CD14-positive monocyte (primary cell): ENCODE data around the gene MSLN. TPM values are rescaled to one million over a fixed set of nuclear protein-coding genes. Genes with fewer than 3 reads are reported as not detected.
A peak's percentile ranks its signal among the peaks of the same experiment; 100 is the strongest.

Experiments
- DNase-seq, 3 donors: peaks; one replicate each; pipeline ENCODE4 v3.0.0-alpha.2; 2011 to 2022
- H2AFZ ChIP-seq: 2 replicates; pipeline ENCODE4 v1.6.0; 2012; ENCODE audit warnings: mild to moderate bottlenecking, low read depth, low read length, inconsistent platforms; ENCODE audit not compliant: insufficient read depth, poor library complexity, severe bottlenecking
- H3K27ac ChIP-seq, 2 donors: 1 replicate in 1 of 2; 2 replicates in 1 of 2; pipeline ENCODE4 v1.5.1; 2012 to 2013; ENCODE audit warnings: low read length in 2 of 2, control low read depth in 1 of 2, inconsistent platforms in 1 of 2, low read depth in 1 of 2, mild to moderate bottlenecking in 1 of 2
- H3K27me3 ChIP-seq, 2 donors: one replicate each; pipeline versions ENCODE4 v1.6.0 to v1.6.1; 2011 to 2013; ENCODE audit warnings: low read length in 2 of 2; ENCODE audit not compliant: control insufficient read depth in 2 of 2, insufficient read depth in 2 of 2
- H3K36me3 ChIP-seq, 2 donors: replicated peaks in 1 of 2; 1 replicate in 1 of 2; 2 replicates in 1 of 2; pipeline versions ENCODE4 v1.5.1 to v1.6.1; 2012 to 2013; ENCODE audit warnings: low read length in 2 of 2, control low read depth in 1 of 2, inconsistent platforms in 1 of 2, mild to moderate bottlenecking in 1 of 2; ENCODE audit not compliant: insufficient read depth in 2 of 2, control insufficient read depth in 1 of 2
- H3K4me1 ChIP-seq, 2 donors: 1 replicate in 1 of 2; 2 replicates in 1 of 2; pipeline versions ENCODE4 v1.5.1 to v1.6.1; 2012 to 2013; ENCODE audit warnings: low read length in 2 of 2, control low read depth in 1 of 2, inconsistent platforms in 1 of 2, mild to moderate bottlenecking in 1 of 2, moderate library complexity in 1 of 2; ENCODE audit not compliant: insufficient read depth in 2 of 2, control insufficient read depth in 1 of 2
- H3K4me2 ChIP-seq: replicated peaks from 2 replicates; pipeline ENCODE3; 2012; ENCODE audit warnings: low read length, moderate library complexity, mild to moderate bottlenecking; ENCODE audit not compliant: poor library complexity, severe bottlenecking; ENCODE audit errors: extremely low read depth
- H3K4me3 ChIP-seq, 3 experiments: fragments of 200-600 bp in 1 of 3; sonication (generic) in 1 of 3; replicated peaks in 1 of 3; 1 replicate in 2 of 3; 2 replicates in 1 of 3; pipeline ENCODE4 v1.5.1; 2011 to 2013; ENCODE audit warnings: low read length in 3 of 3, mild to moderate bottlenecking in 3 of 3, control low read depth in 2 of 3, low read depth in 2 of 3, inconsistent platforms in 1 of 3, moderate library complexity in 1 of 3
- H3K79me2 ChIP-seq: 2 replicates; pipeline ENCODE4 v1.6.0; 2012; ENCODE audit warnings: mild to moderate bottlenecking, control low read depth, inconsistent platforms, low read length, moderate library complexity; ENCODE audit not compliant: insufficient read depth
- H3K9ac ChIP-seq: 2 replicates; pipeline ENCODE4 v1.6.0; 2017; ENCODE audit warnings: low read length, mild to moderate bottlenecking; ENCODE audit not compliant: insufficient read depth, poor library complexity, severe bottlenecking
- H3K9me3 ChIP-seq, 2 donors: replicated peaks in 1 of 2; 1 replicate in 1 of 2; 2 replicates in 1 of 2; pipeline versions ENCODE4 v1.5.1 to v1.6.1; 2012 to 2013; ENCODE audit warnings: low read length in 2 of 2, control low read depth in 1 of 2; ENCODE audit not compliant: control insufficient read depth in 1 of 2, insufficient read depth in 1 of 2
- H4K20me1 ChIP-seq: 2 replicates; pipeline ENCODE4 v1.6.0; 2012; ENCODE audit warnings: mild to moderate bottlenecking, low read length, control low read depth, moderate library complexity; ENCODE audit not compliant: insufficient read depth
- H3K27ac Mint-ChIP-seq, 7 donors: one replicate each; pipeline ENCODE4 v1.8.0; 2020; ENCODE audit warnings: mild to moderate bottlenecking in 7 of 7, mixed read lengths in 7 of 7, moderate library complexity in 6 of 7, inconsistent platforms in 2 of 7
- H3K27me3 Mint-ChIP-seq, 3 donors: one replicate each; pipeline ENCODE4 v1.8.0; 2021 to 2022; ENCODE audit warnings: low read depth in 3 of 3, mild to moderate bottlenecking in 3 of 3, mixed read lengths in 3 of 3, moderate library complexity in 3 of 3, inconsistent platforms in 1 of 3
- H3K36me3 Mint-ChIP-seq, 2 donors: one replicate each; pipeline ENCODE4 v1.8.0; 2020; ENCODE audit warnings: mixed read lengths in 2 of 2, inconsistent platforms in 1 of 2, mild to moderate bottlenecking in 1 of 2
- H3K4me1 Mint-ChIP-seq: one replicate; pipeline ENCODE4 v1.8.0; 2020; ENCODE audit warnings: mild to moderate bottlenecking, mixed read lengths
- H3K4me3 Mint-ChIP-seq, 2 donors: one replicate each; pipeline ENCODE4 v1.8.0; 2020; ENCODE audit warnings: mild to moderate bottlenecking in 2 of 2, mixed read lengths in 2 of 2, moderate library complexity in 1 of 2
- H3K9me3 Mint-ChIP-seq, 7 donors: one replicate each; pipeline ENCODE4 v1.8.0; 2020 to 2022; ENCODE audit warnings: mixed read lengths in 7 of 7, mild to moderate bottlenecking in 6 of 7, moderate library complexity in 6 of 7, inconsistent platforms in 2 of 7
- WGBS: methylation state at CpG from one replicate; pipeline ENCODE4 v1.1.5; 2013; ENCODE audit warnings: missing lambda C conversion rate; ENCODE audit not compliant: insufficient coverage; 5-methylcytosine and 5-hydroxymethylcytosine counted together
- intact Hi-C, 2 donors: fragments of 100-400 bp; cut with micrococcal nuclease; formaldehyde crosslinking; loops; one replicate each; pipeline versions ENCODE4 v1.15.0 to v1.15.1; 2023
- polyA plus RNA-seq, 3 donors: library from polyadenylated mRNA; depleted of rRNA in 1 of 3; unstranded in 2 of 3; stranded (reverse) in 1 of 3; fragments of 300-500 nt in 2 of 3; fragments of >200 nt in 1 of 3; fragmentation: Illumina TruSeq in 2 of 3; gene quantifications; 1 replicate in 2 of 3; 2 replicates in 1 of 3; pipeline ENCODE4 v1.2.3, GENCODE V29; 2012 to 2021
- TF ChIP-seq, protein P1 (sequence below): fragments of 200-600 bp; IDR thresholded peaks from one replicate; pipeline ENCODE4 v1.8.0; 2022; ENCODE audit warnings: antibody characterized with exemption, mild to moderate bottlenecking

Gene MSLN
- polyA plus RNA-seq, 3 donors = 0.07 to 0.29 TPM; not detected in 1

DNA sequence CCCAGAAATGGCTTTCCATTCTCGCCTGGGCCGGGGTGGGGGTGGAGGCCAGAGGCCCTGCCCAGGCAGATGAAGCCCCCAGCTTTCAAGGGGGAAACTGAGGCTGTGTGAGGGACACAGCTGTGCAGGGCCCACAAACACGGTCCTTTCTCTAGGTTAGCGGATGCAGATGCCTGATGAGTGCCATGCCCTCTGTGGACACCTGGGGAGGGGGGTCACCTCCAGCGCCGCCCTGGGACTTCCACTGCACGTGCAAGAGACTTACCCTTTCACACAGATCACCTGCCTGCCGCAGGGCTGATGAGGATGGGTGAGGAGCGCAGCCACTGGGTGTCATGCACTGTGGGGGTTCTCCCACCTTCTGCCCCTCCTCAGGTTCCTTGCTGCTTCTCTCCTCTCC, 42.1 kb upstream of the MSLN start:
- H3K36me3 ChIP-seq = no peaks in the 10 kb centered on the region
- H3K79me2 ChIP-seq = no peaks in the 10 kb centered on the region
- H2AFZ ChIP-seq = no peak overlapping the region
- peaks cover 45 to 62% (median 46%) of the 10 kb centered on the region in 3 donors for H3K27me3 Mint-ChIP-seq
- peak overlapping the region in 1 of 2 donors; percentile 20 for H3K4me3 Mint-ChIP-seq
- no peak overlapping the region for H3K27ac ChIP-seq
- TF ChIP-seq, protein P1, sequence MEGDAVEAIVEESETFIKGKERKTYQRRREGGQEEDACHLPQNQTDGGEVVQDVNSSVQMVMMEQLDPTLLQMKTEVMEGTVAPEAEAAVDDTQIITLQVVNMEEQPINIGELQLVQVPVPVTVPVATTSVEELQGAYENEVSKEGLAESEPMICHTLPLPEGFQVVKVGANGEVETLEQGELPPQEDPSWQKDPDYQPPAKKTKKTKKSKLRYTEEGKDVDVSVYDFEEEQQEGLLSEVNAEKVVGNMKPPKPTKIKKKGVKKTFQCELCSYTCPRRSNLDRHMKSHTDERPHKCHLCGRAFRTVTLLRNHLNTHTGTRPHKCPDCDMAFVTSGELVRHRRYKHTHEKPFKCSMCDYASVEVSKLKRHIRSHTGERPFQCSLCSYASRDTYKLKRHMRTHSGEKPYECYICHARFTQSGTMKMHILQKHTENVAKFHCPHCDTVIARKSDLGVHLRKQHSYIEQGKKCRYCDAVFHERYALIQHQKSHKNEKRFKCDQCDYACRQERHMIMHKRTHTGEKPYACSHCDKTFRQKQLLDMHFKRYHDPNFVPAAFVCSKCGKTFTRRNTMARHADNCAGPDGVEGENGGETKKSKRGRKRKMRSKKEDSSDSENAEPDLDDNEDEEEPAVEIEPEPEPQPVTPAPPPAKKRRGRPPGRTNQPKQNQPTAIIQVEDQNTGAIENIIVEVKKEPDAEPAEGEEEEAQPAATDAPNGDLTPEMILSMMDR = no peak
- no peak overlapping the region for H3K4me3 ChIP-seq
- H3K4me1 Mint-ChIP-seq = peaks cover 19% of the 10 kb centered on the region
- peaks cover 11 to 58% of the 10 kb centered on the region in 2 donors for H3K27me3 ChIP-seq
- DNase-seq = no peak
- peaks cover 5 to 7% of the 10 kb centered on the region in 2 donors for H3K36me3 Mint-ChIP-seq
- 97% methylated on average over 4 of the region's 9 CpGs for WGBS
- H3K27ac Mint-ChIP-seq = no peak overlapping the region
- H4K20me1 ChIP-seq = peaks cover 18% of the 10 kb centered on the region
- peaks cover 4 to 9% of the 10 kb centered on the region in 2 donors for H3K9me3 ChIP-seq
- H3K4me2 ChIP-seq = no peak overlapping the region
- H3K4me1 ChIP-seq = peaks cover 32 to 48% of the 10 kb centered on the region in 2 donors
- peaks cover 0 to 4% (median 0%) of the 10 kb centered on the region in 7 donors for H3K9me3 Mint-ChIP-seq
- H3K9ac ChIP-seq = no peak overlapping the region
- intact Hi-C loops = no loop called here

DNA sequence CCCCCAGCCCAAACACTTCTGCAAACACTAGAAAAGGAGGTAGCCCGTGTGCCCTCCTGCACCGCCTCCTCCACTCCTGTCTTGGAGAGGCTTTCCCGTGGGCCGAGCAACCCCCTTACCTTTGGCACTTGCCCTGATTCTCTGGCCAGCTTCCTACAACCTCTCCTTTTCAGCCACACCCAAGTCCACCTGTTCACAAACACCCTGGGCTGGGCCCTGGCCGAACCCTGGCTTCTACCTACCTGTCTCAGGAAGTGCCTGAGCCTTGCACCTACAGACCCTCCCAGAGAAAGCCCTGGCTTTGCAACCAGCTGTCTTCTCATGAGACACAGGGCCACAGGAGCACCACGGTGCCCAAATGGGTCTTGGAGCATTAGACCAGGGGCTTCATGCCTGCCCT, 41.6 kb upstream of the MSLN start:
- Histone ChIP-seq H3K36me3 (no peaks in the 10 kb centered on the region), H4K20me1 (peaks cover 20% of the 10 kb centered on the region), H2AFZ (no peak overlapping the region), H3K4me1 (peaks cover 32 to 48% of the 10 kb centered on the region in 2 donors), H3K79me2 (no peaks in the 10 kb centered on the region), H3K9ac (no peak overlapping the region), H3K27ac (no peak overlapping the region), H3K27me3 (peaks cover 11 to 53% of the 10 kb centered on the region in 2 donors), H3K4me3 (no peak overlapping the region), H3K9me3 (peaks cover 4 to 9% of the 10 kb centered on the region in 2 donors), H3K4me2 (no peak overlapping the region)
- no peak for DNase-seq
- intact Hi-C loops = no loop called here
- peaks cover 40 to 57% (median 43%) of the 10 kb centered on the region in 3 donors for H3K27me3 Mint-ChIP-seq
- peaks cover 5 to 7% of the 10 kb centered on the region in 2 donors for H3K36me3 Mint-ChIP-seq
- TF ChIP-seq, protein P1 = no peak
- peaks cover 0 to 3% (median 0%) of the 10 kb centered on the region in 7 donors for H3K9me3 Mint-ChIP-seq
- no peak overlapping the region for H3K27ac Mint-ChIP-seq
- peak overlapping the region in 1 of 2 donors; percentile 87 for H3K4me3 Mint-ChIP-seq
- peaks cover 19% of the 10 kb centered on the region for H3K4me1 Mint-ChIP-seq
- WGBS = 95% methylated on average over 5 of the region's 6 CpGs
